ENCODE results near the gene AGBL4.
"Not testable (repeated sequence)": the region's sequence is repeated elsewhere in the genome, so short reads cannot be mapped to it uniquely, and the experiment has no call there.

Gene AGBL4

GRCh38 chr1:48558366-48558765 is 1465.4 kb downstream of the AGBL4 start:
- no peak for DNase-seq

GRCh38 chr1:48556186-48556850 is 1467.4 kb downstream of the AGBL4 start:
- DNase-seq = no peak

GRCh38 chr1:48555271-48555670 is 1468.5 kb downstream of the AGBL4 start:
- DNase-seq = no peak

- DNase-seq = no peak
These were observed 1470.7 kb downstream of the AGBL4 start for GRCh38 chr1:48552903-48553606.

GRCh38 chr1:48552420-48552819 is 1471.3 kb downstream of the AGBL4 start:
- DNase-seq = no peak

- no peak for DNase-seq
These were observed 1474.8 kb downstream of the AGBL4 start for GRCh38 chr1:48548985-48549384.

GRCh38 chr1:48547561-48548220 is 1476.1 kb downstream of the AGBL4 start:
- no peak for DNase-seq

GRCh38 chr1:48543854-48544253 is 1479.9 kb downstream of the AGBL4 start:
- no peak for DNase-seq

GRCh38 chr1:48540587-48540986 is 1483.2 kb downstream of the AGBL4 start:
- no peak for DNase-seq

- peak; percentile 24 for DNase-seq
These were observed 1487.3 kb downstream of the AGBL4 start for GRCh38 chr1:48536477-48536876.

GRCh38 chr1:48532976-48533375 is 1490.8 kb downstream of the AGBL4 start:
- DNase-seq = no peak

GRCh38 chr1:48530727-48531351 is 1492.9 kb downstream of the AGBL4 start:
- peak; percentile 75 for DNase-seq

- DNase-seq = no peak
These were observed 1496.7 kb downstream of the AGBL4 start for GRCh38 chr1:48527051-48527450.

GRCh38 chr1:48526008-48526710 is 1497.6 kb downstream of the AGBL4 start:
- peak; percentile 71 for DNase-seq

- no peak for DNase-seq
These were observed 1498.8 kb downstream of the AGBL4 start for GRCh38 chr1:48524892-48525467.

- DNase-seq = no peak
These were observed 1500.2 kb downstream of the AGBL4 start for GRCh38 chr1:48523558-48523957.

GRCh38 chr1:48519896-48520295 is 1503.9 kb downstream of the AGBL4 start:
- DNase-seq = not testable (repeated sequence)

- no peak for DNase-seq
These were observed 1516.9 kb downstream of the AGBL4 start for GRCh38 chr1:48506870-48507269.

- DNase-seq = no peak
These were observed 1523.0 kb downstream of the AGBL4 start for GRCh38 chr1:48500541-48501450.

GRCh38 chr1:48499211-48499735 is 1524.5 kb downstream of the AGBL4 start:
- DNase-seq = no peak
